H4 (cell line): ENCODE measurements around the gene SHQ1. TPM values are rescaled to one million over a fixed set of nuclear protein-coding genes. Genes with fewer than 3 reads are reported as not detected.

ENCODE experiments used
- DNase-seq: peaks from one replicate; pipeline ENCODE4 v3.0.0-alpha.2; 2015; ENCODE audit warnings: low spot score
- total RNA-seq: library from RNA; depleted of rRNA; stranded (reverse); fragments of >200 nt; shearing (Covaris generic); gene quantifications from 2 replicates; pipeline ENCODE4 v1.2.3, GENCODE V29; 2014; rRNA removed

Gene SHQ1
- total RNA-seq = 19.5 and 22.3 TPM in 2 replicates

DNA sequence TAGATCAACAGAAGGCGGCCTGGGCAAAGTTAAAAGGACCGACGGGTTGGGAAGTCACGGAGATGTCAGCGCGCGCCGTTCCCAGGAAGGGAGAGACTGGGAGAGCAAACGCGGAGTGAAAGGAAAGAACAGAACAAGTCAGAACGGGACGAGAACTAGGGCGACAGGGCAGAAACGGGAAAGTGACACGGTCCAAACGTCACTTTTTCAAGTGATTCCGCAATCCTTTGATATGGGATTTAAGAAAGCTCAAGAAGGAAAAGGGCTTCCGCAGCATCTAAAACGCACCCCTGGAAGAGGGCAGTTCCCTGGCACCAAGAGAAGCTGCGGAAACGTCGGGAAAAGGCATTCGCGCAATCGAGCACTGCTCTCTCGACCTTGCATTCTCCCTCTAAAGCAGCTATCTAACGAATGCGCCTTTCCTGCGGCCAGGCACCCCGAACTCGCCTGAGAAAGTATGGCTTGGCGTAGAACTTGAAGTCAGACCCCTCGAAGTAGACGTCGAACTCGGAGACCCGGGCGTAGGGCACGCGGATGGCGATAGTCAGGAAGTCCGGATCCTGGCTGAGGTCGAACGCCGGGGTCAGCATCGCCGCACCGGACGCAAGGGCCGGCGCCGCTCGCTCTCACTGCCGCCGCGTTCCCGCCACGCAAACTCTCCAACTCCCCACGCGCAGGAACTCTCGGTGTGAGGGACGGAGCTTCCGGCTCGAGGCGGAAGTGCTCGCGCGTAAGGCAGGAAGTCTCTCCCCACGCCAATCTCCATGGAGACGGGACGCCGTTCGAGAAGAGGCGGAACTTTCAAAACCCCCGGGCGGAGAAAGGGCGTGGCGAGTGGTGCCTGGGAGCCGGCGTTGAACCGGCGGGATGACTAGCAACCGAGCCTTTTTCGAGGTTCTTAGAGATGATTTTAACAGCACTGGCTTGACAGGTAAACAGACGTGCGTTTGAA, at the start of gene SHQ1:
SHQ1 (minus strand) TSS at position 695 of the 952 bp plus-strand sequence; CDS start at position 590, 105 bp downstream.
- peak; percentile 88 for DNase-seq

DNA sequence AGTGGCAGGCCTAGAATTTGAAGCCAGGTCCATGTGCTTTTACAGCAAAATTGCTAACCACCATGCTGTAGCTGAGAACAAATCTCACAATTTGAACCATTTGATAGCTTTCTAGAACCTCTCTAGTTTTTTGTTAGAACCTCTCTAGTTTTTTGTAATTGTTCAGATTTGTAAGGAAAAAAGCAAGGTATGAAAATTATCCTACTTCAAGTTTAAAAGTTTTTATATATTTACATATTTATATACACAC, 49.4 kb upstream of the SHQ1 start:
- DNase-seq = no peak

- no peak for DNase-seq
Observed at GRCh38 chr3:72896996-72897757, 48.9 kb upstream of the SHQ1 start.

DNA sequence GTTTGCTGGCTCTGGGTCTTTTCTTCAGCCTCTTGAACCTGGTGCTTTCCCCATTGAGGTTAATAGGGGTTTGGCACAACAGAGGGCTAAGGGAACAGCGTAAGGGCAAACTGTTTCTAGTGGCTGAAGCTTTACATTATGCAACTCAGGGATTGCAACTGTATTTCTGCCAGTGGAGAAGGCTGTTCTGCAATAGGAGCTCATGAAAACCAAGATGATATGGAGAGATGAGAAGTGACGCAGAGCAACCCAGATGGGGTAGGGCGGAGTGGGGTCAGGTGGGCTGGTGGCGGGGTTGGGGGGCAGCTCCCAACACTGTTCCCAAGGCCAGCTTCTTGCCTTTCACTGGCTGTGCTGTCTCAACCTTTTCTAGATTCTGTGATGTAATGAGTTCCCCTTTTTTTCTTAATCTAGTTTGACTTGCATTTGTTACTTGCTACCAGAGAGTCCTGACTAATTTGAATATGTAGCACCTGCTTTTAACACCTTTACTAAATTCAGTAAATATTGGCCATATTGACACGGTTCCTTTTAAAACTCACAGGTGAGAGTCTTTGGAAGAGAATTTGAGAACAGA, 46.8 kb upstream of the SHQ1 start:
- DNase-seq = no peak

- DNase-seq = no peak
Observed at GRCh38 chr3:72892870-72893269, 44.6 kb upstream of the SHQ1 start.

- peak; percentile 30 for DNase-seq
Observed at GRCh38 chr3:72892081-72892775, 44.0 kb upstream of the SHQ1 start.

- DNase-seq = peak; percentile 81
Observed at GRCh38 chr3:72891053-72891855, 43.0 kb upstream of the SHQ1 start.

DNA sequence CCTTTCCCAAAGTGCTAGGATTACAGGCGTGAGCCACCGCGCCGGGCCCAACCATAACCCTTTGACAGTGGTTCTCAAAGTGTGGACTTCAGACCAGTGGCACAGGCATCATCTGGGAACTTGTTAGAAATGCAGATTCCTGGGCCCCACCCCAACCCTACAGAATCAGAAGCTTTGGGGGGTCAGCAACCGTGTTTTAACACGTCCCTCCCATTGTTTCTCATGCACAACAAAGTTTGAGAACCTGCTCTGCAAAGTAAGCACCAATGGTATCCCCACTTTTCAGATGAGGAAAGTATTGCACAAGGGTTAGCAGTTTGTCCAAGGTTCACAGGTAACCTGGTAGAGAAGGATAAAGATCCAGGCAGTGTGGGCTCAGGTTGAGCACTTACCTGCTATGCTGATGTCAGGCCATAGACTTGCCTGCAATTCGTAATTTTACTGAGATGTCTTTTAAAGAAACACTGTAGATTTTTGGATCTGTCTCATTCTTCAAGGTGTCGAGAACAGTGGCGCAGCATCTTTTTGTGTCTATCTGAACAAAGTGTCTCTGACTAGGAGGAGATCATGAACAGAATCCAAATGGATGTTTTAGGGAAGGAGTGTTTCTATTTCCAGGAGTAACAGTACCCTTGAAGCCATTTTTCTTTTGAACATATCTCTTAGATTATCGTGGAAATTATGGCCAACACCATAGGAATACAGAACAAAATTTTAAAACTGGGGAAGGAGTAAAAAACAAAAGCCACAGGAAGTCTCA, 42.1 kb upstream of the SHQ1 start:
- no peak for DNase-seq

DNA sequence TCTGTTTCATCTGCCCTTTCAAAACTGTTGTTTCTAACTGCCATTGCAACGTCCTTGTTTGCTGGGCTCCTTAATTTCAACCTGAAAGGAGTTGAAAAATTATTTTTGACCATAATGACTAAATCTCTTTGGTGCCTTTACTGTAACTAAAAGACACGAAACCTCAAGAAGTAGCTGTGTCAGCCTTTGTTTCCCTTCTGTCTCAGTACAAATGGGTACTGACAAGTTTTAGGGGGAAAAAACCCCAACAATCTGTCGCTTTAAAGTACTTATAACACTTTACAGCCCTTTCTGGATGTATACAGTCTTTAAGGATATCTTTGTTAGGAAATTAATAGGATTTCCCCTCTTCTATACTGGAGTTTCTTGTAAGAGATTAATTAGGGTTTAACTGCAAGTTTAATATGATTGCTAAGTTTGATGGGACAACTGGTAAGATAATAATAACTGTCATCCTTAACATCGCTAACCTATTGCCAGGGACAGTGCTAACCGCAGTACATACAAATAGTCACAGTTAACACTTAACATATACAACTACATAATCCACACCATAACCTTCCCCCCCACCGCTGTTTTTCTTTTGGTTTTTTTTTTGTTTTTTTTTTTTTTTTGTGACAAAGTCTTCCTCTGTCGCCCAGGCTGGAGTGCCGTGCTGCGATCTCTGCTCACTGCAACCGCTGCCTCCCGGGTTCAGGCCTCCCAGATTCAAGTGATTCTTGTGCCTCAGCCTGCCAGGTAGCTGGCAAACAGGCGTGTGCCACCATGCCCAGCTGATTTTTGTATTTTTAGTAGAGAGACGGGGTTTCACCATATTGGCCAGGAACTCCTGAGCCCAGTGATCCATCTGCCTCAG, 41.3 kb upstream of the SHQ1 start:
- DNase-seq = no peak

GRCh38 chr3:72888546-72889309, 40.5 kb upstream of the SHQ1 start:
- no peak for DNase-seq

- peak; percentile 60 for DNase-seq
Observed at GRCh38 chr3:72887705-72888545, 39.7 kb upstream of the SHQ1 start, which contains the start of gene GXYLT2. TSS of gene GXYLT2 (plus strand) at chr3:72888046. CDS start at chr3:72888234, 188 bp downstream.

DNA sequence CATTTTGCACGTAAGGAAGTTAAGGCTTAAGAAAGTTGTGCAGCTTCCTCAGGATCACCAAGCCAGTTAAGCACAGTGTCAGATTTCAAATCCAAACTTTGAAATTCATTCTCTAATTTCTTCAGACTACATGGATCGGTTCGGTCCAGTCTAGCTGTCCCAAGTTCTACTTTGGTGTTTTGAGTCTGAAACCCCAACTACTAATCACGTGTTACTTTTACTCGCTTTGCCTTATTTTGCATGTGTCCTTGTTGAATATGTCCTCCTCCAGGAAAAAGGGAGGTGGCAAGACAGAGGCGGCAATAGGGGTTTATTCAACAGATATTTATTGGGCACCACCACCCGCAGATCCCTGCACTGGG, 39.1 kb upstream of the SHQ1 start:
- no peak for DNase-seq

DNA sequence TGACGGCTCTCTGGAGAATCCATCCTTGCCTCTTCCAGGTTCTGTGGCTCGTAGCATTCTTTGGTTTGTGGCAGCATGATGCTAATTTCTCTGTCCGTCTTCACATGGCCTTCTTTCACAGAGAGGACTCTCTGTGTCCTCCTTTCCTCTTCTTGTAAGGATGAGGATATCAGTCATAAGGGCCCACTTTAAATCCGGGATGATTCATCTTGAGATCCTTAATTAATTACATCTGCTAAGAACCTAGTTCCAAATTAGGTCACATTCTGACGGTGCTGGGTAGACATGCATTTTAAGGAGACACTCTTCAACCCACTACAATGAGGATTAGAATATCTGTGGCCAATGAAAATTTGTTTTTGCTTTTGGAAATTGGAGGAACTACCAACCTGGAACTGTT, 23.9 kb upstream of the SHQ1 start:
- DNase-seq = no peak

GRCh38 chr3:72862314-72863090, 14.3 kb upstream of the SHQ1 start:
- no peak for DNase-seq

DNA sequence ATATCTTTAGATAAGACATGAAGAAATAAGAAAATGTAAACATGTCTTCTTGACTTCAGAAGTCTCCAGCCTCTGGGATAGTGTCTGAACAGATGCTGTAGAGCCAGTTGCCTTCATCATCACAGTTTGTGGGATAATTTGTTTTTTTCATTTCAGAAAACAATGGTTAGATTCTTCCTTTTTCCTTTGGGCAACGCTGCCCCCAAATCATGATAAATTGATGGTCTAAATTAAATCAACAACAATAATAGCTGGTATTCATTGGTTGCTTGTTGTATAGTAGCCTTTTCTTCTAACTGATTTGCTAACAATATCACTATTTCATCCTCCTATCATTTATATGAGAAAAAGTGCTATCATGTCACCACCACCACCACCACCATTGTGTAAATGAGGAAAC, 12.6 kb upstream of the SHQ1 start:
- DNase-seq = no peak

- no peak for DNase-seq
Observed at GRCh38 chr3:72860053-72860452, 11.8 kb upstream of the SHQ1 start.

DNA sequence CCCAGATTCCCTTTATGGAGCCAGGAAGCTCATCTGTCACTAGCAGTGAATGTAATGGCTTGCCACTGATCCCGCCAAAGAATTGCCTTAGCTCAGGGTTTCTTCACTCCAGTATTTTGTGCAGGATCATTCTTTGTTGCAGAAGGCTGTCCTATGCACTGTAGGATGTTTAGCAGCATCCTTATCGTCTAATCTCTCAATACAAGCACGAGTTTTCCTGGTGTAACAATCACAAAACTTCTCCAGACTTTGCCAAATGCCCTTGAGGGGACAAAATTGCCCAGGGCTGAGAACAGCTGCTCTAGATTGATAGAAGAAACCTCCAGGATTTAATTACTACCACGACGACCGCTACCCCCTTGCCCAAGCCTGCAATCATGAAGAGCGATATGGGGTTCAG, 6.8 kb upstream of the SHQ1 start:
- DNase-seq = no peak
